GM21619 (cell line): ENCODE data around the gene DDX52.

ENCODE experiments used
- ATAC-seq: cut with Tn5 transposase; IDR thresholded peaks from one replicate; pipeline ENCODE4 v1.9.1; 2021; ENCODE audit not compliant: unreplicated experiment

The DDX52 gene

DNA sequence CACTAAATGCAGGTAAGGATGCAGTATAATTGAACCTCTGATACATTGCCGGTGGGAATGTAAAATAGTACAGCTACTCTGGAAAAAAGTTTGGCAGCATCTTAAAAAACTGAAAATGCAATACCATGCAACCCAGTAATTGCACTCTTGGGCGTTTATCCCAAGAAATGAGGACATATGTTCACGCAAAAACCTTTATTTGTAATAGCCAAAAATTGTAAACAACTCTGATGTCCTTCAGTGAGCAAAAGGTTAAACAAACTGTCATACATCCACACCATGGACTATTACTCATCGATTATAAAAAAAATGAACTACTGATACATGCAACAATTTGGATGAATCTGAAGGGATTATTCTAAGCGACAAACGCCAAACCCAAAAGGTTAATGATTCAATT is 51.0 kb downstream of the DDX52 start:
- ATAC-seq: no peak

DNA sequence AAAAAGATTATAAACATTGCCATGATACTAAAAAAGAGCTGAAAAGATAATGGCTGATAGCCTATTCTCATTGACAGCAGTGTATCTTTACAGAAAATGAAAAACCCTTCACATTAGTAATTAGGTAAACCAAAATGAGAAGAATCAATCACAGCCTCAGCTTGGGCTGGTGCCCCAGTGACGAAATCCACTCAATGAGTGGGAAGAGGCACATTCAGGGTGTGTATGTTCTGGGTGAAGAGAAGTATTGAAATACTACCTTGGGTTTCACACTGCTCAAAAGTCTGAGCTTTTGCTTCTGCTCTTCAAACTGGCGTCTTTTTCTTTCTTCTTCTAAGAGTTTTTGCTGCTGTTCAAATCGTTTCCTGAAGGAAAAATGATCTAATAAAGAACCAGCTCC is 58.2 kb downstream of the DDX52 start:
- no peak for ATAC-seq

- ATAC-seq: no peak
Observed at GRCh38 chr17:37576281-37576680, 67.0 kb downstream of the DDX52 start.

- ATAC-seq: no peak
Observed at GRCh38 chr17:37574427-37574826, 68.8 kb downstream of the DDX52 start.

DNA sequence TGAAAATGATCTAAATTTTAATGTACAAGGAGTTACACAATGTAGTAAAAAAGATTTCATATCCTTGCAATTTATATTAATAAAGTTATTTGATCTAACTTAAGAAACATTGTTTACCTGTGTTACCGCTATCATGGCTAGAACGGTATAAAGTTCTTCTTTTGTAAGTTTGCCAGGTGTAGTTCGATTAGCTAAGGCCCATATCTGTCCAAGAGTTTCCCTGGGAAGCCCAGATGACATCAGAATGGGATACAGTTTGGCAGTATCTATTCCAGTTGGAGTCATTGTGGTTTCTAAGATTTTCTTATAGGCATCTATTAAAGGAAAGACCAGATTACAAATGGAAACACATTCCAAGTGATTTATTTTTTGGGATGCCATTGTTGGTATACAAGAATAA is 71.6 kb downstream of the DDX52 start:
- no peak for ATAC-seq

DNA sequence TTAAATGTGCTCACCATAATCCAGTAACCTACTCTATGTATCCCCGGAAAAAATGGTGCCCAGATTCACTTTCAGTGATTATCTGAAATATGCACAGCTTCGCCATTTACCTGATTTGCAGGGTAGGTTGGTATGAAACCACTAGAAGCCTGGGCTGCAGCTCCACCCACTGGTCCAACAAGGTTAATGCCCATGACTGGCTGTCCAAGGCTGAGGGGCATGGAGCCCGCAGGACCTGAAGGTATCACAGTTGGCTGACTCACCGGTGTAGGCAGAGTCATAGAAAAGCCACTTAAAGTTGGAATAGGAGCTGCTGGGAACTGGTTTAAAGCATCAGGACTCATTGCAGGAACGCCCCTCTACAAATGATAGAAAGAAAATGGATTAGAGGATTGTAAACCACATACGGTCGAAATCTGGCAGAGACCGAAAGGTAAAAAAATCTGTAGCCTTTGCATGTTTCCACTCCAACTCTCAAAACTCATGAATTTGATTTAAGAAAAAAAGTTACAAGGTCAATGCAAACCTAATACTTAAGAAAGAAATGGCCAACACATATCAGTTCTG is 72.6 kb downstream of the DDX52 start:
- no peak for ATAC-seq

- ATAC-seq: no peak
Observed at GRCh38 chr17:37568350-37569053, 74.7 kb downstream of the DDX52 start.

DNA sequence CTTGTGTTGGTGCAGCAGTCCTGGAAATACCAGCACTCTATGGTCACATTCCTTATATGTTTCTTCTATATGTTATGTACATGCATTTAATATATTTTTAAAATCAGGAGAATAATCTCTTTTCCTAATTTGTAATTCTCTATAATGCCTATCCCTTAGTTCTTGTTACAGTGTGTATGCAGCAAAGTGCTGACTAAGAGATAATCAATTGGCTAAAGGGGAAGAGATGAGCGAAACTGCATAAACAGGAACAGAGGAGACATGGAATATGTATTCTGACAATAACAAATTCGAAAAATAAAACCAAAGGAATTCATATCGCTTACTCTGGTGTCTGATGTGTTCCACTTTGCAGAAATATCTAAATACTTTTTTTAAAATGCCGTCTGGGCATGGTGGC is 75.7 kb downstream of the DDX52 start:
- ATAC-seq: no peak

DNA sequence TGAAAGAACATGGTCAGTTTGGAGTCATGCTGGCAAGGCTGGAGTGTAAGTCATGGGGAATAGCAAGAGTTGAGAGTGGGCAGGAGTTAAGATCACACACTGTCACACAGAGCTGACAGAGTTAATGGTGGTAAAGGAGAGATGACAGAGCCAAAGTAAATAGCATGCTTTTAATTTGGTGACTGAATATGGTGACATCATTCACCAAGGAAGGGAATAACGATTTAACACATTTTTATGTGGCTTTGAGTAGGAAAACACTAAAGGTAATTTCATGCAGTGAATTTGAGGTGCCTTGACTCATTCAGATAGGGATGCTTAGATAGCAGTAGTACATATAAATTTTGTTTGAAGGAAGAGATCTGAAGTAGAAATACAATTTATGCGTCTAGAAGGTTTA is 76.1 kb downstream of the DDX52 start:
- no peak for ATAC-seq

- no peak for ATAC-seq
Observed at GRCh38 chr17:37564252-37564651, 79.0 kb downstream of the DDX52 start.

DNA sequence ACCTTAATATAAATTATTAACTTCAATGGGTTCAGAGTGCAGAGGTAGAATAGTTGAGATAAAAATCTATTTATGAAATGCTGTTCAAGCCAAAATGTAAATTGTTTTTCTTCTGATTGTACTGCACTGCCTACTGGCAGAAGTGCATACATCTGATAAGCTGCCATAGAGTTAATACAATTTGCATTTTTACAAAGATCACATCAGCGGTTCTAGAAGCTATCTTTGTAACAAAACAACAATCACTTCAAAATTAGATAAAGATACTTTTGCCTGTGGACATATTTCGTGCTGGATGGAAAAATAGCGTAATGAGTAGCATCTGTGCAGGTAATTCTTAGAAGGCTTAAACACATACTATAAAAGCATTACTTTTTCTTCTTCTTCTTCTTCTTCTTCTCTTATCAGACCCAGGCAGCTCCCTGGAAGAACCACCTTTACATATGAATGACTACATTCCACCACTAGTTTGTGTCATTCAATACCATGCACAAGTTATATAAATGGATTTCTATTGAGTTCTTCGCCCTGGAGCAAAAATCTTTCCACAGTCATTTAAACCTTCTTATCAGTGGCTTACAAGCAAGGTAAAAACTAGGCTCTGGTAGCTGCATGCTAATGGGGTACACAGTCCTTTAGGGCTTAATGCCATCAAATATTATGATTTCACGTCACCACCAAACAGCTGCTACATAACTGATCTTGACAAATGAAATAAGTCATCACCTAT is 81.1 kb downstream of the DDX52 start:
- no peak for ATAC-seq
